GM19455 (cell line): ENCODE data around the gene ZC3H13.

Experiments
- ATAC-seq: cut with Tn5 transposase; IDR thresholded peaks from one replicate; pipeline ENCODE4 v1.9.1; 2021; ENCODE audit not compliant: unreplicated experiment

The ZC3H13 gene

GRCh38 chr13:46052319-46053161 lies at the start of gene ZC3H13:
ZC3H13 (minus strand) TSS chr13:46052746; CDS start chr13:46045507, 7,239 bp downstream.
- peak; percentile 100 for ATAC-seq

- ATAC-seq: no peak
Measured at GRCh38 chr13:46102255-46102605, 49.7 kb upstream of the ZC3H13 start.

- no peak for ATAC-seq
Measured at GRCh38 chr13:46101484-46102254, 49.1 kb upstream of the ZC3H13 start.

- no peak for ATAC-seq
Measured at GRCh38 chr13:46101002-46101401, 48.5 kb upstream of the ZC3H13 start.

GRCh38 chr13:46100191-46100815 lies 47.8 kb upstream of the ZC3H13 start:
- no peak for ATAC-seq

GRCh38 chr13:46097663-46098062 lies 45.1 kb upstream of the ZC3H13 start:
- ATAC-seq: no peak

- no peak for ATAC-seq
Measured at GRCh38 chr13:46097015-46097414, 44.5 kb upstream of the ZC3H13 start.

GRCh38 chr13:46094478-46094877 lies 41.9 kb upstream of the ZC3H13 start:
- no peak for ATAC-seq

GRCh38 chr13:46088821-46089562 lies 36.4 kb upstream of the ZC3H13 start:
- no peak for ATAC-seq

GRCh38 chr13:46087481-46087880 lies 34.9 kb upstream of the ZC3H13 start:
- no peak for ATAC-seq

GRCh38 chr13:46086985-46087384 lies 34.4 kb upstream of the ZC3H13 start:
- no peak for ATAC-seq

GRCh38 chr13:46086421-46086922 lies 33.9 kb upstream of the ZC3H13 start:
- no peak for ATAC-seq

- ATAC-seq: no peak
Measured at GRCh38 chr13:46085737-46086136, 33.2 kb upstream of the ZC3H13 start.

- no peak for ATAC-seq
Measured at GRCh38 chr13:46082324-46082723, 29.8 kb upstream of the ZC3H13 start.

GRCh38 chr13:46079770-46080169 lies 27.2 kb upstream of the ZC3H13 start:
- ATAC-seq: no peak

- no peak for ATAC-seq
Measured at GRCh38 chr13:46077265-46077664, 24.7 kb upstream of the ZC3H13 start.

- ATAC-seq: no peak
Measured at GRCh38 chr13:46076827-46077226, 24.3 kb upstream of the ZC3H13 start.

GRCh38 chr13:46075811-46076210 lies 23.3 kb upstream of the ZC3H13 start:
- no peak for ATAC-seq

- peak; percentile 94 for ATAC-seq
Measured at GRCh38 chr13:46071590-46072249, 19.2 kb upstream of the ZC3H13 start.

GRCh38 chr13:46063292-46063691 lies 10.7 kb upstream of the ZC3H13 start:
- ATAC-seq: no peak
